Brain microvascular endothelial cell (primary cell): ENCODE measurements around the gene SGCE.

Experiments used
- DNase-seq: peaks from one replicate; pipeline ENCODE4 v3.0.0-alpha.2; 2020
- H3K27ac ChIP-seq: fragments of 250-450 bp; sonication (Bioruptor Pico); 2 replicates; pipeline ENCODE4 v1.5.1; 2020; ENCODE audit warnings: mild to moderate bottlenecking, moderate library complexity
- H3K27me3 ChIP-seq: fragments of 250-450 bp; sonication (Bioruptor Pico); replicated peaks from 2 replicates; pipeline ENCODE4 v1.5.1; 2020; ENCODE audit warnings: mild to moderate bottlenecking
- H3K36me3 ChIP-seq: fragments of 250-450 bp; sonication (Bioruptor Pico); replicated peaks from 2 replicates; pipeline ENCODE4 v1.5.1; 2020; ENCODE audit warnings: mild to moderate bottlenecking
- H3K4me3 ChIP-seq: 2 replicates; pipeline ENCODE4 v1.5.1; 2011; ENCODE audit warnings: low read depth, mild to moderate bottlenecking, control low read depth, low read length, moderate library complexity
- in situ Hi-C: cut with HindIII; loops from 2 replicates; pipeline ENCODE4 v1.10.0; 2017; ENCODE audit warnings: low sequenced_read_pairs, low pct_ligation_motif_present
- TF ChIP-seq, protein P1 (sequence below): IDR thresholded peaks from 2 replicates; pipeline ENCODE4 v1.5.1; 2011; ENCODE audit warnings: low read depth, mild to moderate bottlenecking, moderate library complexity, low read length, control low read depth, inconsistent platforms; ENCODE audit errors: missing control alignments

SGCE gene

DNA sequence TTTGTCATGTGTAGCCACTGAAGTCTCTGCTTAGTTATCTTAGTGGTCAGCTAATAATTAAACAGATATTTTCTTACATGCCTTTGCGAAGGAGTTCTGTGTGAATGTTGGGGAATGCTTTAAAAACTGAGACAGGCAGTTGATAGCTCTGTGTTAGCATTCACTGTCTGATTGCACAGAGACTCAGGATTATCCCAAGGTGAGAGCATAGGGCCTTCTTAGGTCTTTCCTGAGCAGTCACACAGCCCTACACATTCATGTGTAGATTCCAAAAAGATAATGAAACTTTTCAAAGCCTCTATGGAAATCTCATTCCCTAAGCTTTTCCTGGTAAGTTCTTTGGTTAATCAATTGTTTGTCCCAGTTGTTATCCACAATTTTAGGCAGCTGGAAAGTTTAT is 78.6 kb downstream of the SGCE start:
- no peak for DNase-seq
- in situ Hi-C loops, result no loop called here
- H3K36me3 ChIP-seq, result no peaks in the 10 kb centered on the region
- no peak overlapping the region for H3K4me3 ChIP-seq
- TF ChIP-seq, protein P1, sequence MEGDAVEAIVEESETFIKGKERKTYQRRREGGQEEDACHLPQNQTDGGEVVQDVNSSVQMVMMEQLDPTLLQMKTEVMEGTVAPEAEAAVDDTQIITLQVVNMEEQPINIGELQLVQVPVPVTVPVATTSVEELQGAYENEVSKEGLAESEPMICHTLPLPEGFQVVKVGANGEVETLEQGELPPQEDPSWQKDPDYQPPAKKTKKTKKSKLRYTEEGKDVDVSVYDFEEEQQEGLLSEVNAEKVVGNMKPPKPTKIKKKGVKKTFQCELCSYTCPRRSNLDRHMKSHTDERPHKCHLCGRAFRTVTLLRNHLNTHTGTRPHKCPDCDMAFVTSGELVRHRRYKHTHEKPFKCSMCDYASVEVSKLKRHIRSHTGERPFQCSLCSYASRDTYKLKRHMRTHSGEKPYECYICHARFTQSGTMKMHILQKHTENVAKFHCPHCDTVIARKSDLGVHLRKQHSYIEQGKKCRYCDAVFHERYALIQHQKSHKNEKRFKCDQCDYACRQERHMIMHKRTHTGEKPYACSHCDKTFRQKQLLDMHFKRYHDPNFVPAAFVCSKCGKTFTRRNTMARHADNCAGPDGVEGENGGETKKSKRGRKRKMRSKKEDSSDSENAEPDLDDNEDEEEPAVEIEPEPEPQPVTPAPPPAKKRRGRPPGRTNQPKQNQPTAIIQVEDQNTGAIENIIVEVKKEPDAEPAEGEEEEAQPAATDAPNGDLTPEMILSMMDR, result no peak
- H3K27ac ChIP-seq, result no peak overlapping the region
- H3K27me3 ChIP-seq, result no peaks in the 10 kb centered on the region

DNA sequence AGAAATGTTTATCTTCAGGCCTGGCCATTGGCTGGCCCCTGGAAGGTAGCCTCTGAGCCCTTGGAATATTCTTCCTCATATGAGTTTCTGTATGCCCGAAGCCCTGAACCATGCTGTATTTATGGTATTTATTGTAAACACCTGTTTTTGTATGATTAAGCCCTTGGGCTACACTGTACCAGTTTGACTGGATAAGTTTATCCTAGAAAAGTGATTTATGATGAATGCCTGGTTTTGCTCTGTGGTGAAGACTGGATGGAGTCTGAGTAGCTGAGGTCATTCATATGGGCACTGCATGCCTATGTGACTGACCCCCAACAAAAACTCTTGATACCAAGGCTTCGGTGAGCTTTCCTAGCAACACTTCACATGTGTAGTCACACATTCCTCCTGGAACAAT is 79.6 kb downstream of the SGCE start:
- Histone ChIP-seq H3K4me3 (no peak overlapping the region), H3K27me3 (no peaks in the 10 kb centered on the region), H3K36me3 (no peaks in the 10 kb centered on the region), H3K27ac (no peak overlapping the region)
- in situ Hi-C loops, result no loop called here
- TF ChIP-seq, protein P1, result no peak
- DNase-seq, result no peak

DNA sequence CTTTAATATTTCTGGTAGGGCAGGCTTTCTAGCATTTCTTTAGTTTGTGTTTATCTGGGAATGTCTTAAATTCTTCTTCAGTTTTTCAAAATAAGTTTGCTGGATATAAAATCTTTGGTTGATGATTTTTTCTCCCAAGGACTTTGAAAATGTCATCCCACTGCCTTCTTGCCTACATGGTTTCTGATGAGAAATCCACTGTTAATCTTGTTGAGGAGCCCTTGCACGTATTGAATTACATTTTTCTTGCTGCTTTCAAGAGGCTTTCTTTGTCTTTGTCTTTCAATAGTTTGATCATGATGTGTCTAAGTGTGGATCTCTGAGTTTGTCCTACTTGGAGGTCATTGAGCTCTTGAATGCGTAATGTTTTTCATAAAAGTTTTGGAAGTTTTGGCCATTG is 80.3 kb downstream of the SGCE start:
- H3K27ac ChIP-seq, result no peak overlapping the region
- no peaks in the 10 kb centered on the region for H3K27me3 ChIP-seq
- in situ Hi-C loops, result no loop called here
- DNase-seq, result no peak
- no peaks in the 10 kb centered on the region for H3K36me3 ChIP-seq
- TF ChIP-seq, protein P1, result no peak
- no peak overlapping the region for H3K4me3 ChIP-seq

DNA sequence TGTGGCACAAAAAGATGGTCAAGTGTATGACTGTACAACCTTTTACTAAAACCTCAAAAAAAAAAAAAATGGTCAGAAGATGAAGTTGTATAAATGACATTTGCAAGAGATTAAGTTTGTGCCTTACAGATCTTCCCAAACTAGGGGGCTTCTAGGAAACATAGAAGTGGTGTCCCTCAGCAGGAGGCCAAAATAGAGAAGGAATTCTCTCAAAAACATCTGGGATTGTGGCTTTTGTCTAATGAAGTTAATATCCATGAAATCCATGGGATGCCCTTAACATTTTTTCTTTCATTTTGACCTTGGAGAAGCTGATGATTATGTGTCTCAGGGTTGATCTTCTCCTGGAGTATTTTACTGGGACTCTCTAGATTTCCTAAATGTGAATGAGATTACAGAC is 84.1 kb downstream of the SGCE start:
- H3K27ac ChIP-seq, result no peak overlapping the region
- no peak overlapping the region for H3K4me3 ChIP-seq
- in situ Hi-C loops, result no loop called here
- no peaks in the 10 kb centered on the region for H3K27me3 ChIP-seq
- no peak for DNase-seq
- no peaks in the 10 kb centered on the region for H3K36me3 ChIP-seq
- TF ChIP-seq, protein P1, result no peak

DNA sequence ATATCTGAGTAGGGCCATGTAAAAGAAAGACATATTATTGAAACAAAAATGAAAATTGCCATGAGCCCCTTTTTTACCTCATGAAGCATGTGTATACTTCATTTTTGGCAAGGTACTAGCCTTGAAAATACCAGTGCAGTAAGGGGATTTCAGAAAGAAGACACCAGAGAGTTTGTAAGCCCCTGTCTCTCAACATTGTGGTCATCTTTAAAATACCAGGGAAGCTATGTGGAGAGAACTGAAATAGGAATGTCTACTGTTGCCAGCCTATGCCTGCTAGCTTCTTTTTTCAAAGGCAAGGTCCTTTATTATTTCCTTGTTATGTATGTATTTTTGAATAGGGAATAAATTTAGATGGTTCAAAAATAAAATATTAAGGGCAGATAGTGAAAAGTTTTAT is 88.5 kb downstream of the SGCE start:
- no peaks in the 10 kb centered on the region for H3K36me3 ChIP-seq
- DNase-seq, result no peak
- H3K4me3 ChIP-seq, result no peak overlapping the region
- no peaks in the 10 kb centered on the region for H3K27me3 ChIP-seq
- H3K27ac ChIP-seq, result no peak overlapping the region
- in situ Hi-C loops, result no loop called here
- TF ChIP-seq, protein P1, result no peak

DNA sequence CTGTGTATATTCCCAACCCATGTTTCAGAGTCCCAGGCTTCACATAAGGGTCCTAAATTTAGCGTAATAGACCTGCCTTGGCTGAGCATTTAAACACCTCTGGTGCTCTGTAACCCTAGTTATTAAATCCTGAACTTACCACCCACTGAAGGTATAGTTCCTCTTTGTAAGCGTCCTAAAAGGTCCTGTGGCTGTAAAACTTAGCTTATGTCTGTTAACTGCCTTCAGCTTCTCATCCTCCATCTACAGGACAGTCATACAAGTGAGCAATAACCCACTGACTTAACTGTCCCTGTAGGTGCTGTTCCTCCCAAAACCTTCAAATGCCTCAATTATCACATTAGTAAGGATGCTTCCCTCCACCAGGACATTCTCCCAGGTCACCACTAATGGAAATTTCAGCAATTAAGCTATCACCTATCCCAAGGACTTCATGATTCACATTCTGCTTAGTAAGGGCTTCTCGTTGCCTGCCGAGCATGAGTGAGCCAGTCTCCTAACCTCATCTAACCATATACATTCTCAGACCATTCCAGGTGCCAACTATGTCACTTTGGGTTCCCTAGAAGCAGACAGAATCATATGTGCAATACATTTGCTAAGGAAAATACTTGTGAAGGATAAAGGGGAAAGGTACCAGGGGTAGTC is 90.6 kb downstream of the SGCE start:
- no peak for DNase-seq
- no peak overlapping the region for H3K4me3 ChIP-seq
- TF ChIP-seq, protein P1, result no peak
- no peaks in the 10 kb centered on the region for H3K27me3 ChIP-seq
- in situ Hi-C loops, result no loop called here
- H3K27ac ChIP-seq, result no peak overlapping the region
- H3K36me3 ChIP-seq, result no peaks in the 10 kb centered on the region
